ENCODE results near the gene ARHGEF2. TPM values are rescaled to one million over a fixed set of nuclear protein-coding genes. Genes with fewer than 3 reads are reported as not detected.

Gene ARHGEF2
- polyA plus RNA-seq, 3 donors = 15.4 to 271 (median 18.6) TPM

DNA sequence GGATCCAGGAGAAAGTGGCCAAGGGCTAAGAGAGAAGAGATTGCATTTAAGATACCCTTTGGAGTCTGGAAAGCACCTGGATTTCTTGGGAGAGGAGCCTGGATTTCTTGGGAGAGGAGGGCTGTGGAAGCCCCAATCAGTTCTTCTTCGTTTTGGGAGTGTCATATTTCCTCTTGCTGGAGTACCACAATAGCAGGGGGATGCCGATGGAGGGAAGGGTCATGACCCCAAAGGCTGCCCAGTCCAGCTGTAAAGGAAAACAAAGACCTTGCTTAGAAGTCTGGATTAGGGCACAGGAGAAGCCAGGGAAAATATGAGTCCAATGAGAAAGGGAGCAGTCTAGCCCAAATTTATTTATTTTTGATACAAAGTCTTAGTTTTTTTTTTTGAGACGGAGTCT lies 31.1 kb upstream of the ARHGEF2 start:
- peaks cover 63 to 70% of the 10 kb centered on the region in 2 donors for H3K36me3 ChIP-seq (replicated peaks in 1 of 2; ENCODE audit: control insufficient read depth in 1 of 2, insufficient read depth in 2 of 2, low read length in 2 of 2)

DNA sequence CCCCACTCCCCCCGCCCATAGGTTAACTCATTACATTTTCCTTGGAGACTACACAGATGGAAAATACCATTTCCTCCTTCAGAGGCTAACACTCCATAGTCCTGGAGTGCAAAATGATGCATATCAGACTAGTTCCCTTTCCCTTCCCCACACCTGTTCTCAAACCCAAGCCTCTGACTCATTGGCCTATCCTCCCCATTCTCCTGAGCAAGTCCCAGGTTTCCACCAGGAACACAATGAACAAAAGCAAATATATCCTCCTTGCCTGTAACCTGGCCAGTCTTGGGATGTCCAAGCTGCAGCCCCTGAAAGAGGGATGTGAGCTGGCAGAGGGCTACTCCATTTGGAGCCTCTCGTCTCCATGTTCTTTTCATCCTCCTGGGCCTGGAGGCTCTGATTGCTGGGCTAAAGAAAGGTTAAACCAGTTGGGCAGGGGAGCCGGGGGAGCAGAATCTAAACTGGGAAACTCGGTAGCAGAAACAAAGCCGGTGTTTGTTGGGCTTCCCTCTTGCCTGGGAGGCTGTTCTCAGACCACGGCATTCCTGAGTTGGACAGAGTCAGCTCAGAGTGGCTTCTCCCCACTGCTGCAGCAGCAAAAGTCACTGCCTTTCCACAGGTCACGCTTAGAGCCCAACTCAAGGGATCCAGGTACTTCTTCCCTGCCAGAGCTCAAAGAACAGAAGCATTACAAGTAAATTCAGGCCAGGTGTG lies 28.5 kb upstream of the ARHGEF2 start:
- Mint-ChIP-seq H3K4me1 (peaks cover 5% of the 10 kb centered on the region), H3K36me3 (peaks cover 41 to 55% of the 10 kb centered on the region in 2 donors), H3K9me3 (no peaks in the 10 kb centered on the region), H3K27ac (peak overlapping the region in 4 of 7 donors; percentile 42 to 73 (median 65)), H3K27me3 (ENCODE audit: low read depth in 3 of 3) (peaks cover 0 to 1% (median 0%) of the 10 kb centered on the region in 3 donors), H3K4me3 (no peak overlapping the region)
- no peak for DNase-seq
- Histone ChIP-seq H3K27me3 (ENCODE audit: control insufficient read depth in 2 of 2, insufficient read depth in 2 of 2, low read length in 2 of 2) (no peaks in the 10 kb centered on the region), H4K20me1 (ENCODE audit: insufficient read depth, low read length) (peaks cover 28% of the 10 kb centered on the region), H2AFZ (ENCODE audit: insufficient read depth, low read depth, low read length, poor library complexity, severe bottlenecking) (no peak overlapping the region), H3K4me2 (replicated peaks; ENCODE audit: extremely low read depth, low read length, poor library complexity, severe bottlenecking) (no peak overlapping the region), H3K9ac (ENCODE audit: insufficient read depth, low read length, poor library complexity, severe bottlenecking) (no peak overlapping the region), H3K4me1 (ENCODE audit: control insufficient read depth in 1 of 2, insufficient read depth in 2 of 2, low read length in 2 of 2) (peaks cover 2 to 6% of the 10 kb centered on the region in 2 donors), H3K36me3 (replicated peaks in 1 of 2; ENCODE audit: control insufficient read depth in 1 of 2, insufficient read depth in 2 of 2, low read length in 2 of 2) (peaks cover 41 to 44% of the 10 kb centered on the region in 2 donors), H3K27ac (ENCODE audit: low read depth in 1 of 2, low read length in 2 of 2) (no peak overlapping the region), H3K4me3 (replicated peaks in 1 of 3; ENCODE audit: low read depth in 2 of 3, low read length in 3 of 3) (no peak overlapping the region), H3K9me3 (replicated peaks in 1 of 2; ENCODE audit: control insufficient read depth in 1 of 2, insufficient read depth in 1 of 2, low read length in 2 of 2) (no peaks in the 10 kb centered on the region), H3K79me2 (ENCODE audit: insufficient read depth, low read length) (no peaks in the 10 kb centered on the region)
- TF ChIP-seq, protein P1, sequence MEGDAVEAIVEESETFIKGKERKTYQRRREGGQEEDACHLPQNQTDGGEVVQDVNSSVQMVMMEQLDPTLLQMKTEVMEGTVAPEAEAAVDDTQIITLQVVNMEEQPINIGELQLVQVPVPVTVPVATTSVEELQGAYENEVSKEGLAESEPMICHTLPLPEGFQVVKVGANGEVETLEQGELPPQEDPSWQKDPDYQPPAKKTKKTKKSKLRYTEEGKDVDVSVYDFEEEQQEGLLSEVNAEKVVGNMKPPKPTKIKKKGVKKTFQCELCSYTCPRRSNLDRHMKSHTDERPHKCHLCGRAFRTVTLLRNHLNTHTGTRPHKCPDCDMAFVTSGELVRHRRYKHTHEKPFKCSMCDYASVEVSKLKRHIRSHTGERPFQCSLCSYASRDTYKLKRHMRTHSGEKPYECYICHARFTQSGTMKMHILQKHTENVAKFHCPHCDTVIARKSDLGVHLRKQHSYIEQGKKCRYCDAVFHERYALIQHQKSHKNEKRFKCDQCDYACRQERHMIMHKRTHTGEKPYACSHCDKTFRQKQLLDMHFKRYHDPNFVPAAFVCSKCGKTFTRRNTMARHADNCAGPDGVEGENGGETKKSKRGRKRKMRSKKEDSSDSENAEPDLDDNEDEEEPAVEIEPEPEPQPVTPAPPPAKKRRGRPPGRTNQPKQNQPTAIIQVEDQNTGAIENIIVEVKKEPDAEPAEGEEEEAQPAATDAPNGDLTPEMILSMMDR (IDR thresholded peaks at IDR 0.05) = no peak
- intact Hi-C loops (cut with micrococcal nuclease) = loop anchor here in 1 of 2 donors (10.0 kb wide), 1 partner anchor 58 kb away; the partner anchor contains the start of gene RAB25
- 95% methylated on average over 6 of the region's 7 CpGs for WGBS (ENCODE audit: insufficient coverage)

More for the DNA sequence above, 31.1 kb upstream of the ARHGEF2 start:
- H3K9me3 ChIP-seq (replicated peaks in 1 of 2; ENCODE audit: control insufficient read depth in 1 of 2, insufficient read depth in 1 of 2, low read length in 2 of 2) = no peaks in the 10 kb centered on the region
- no peak overlapping the region for H2AFZ ChIP-seq (ENCODE audit: insufficient read depth, low read depth, low read length, poor library complexity, severe bottlenecking)
- no peak overlapping the region for H3K4me3 ChIP-seq (replicated peaks in 1 of 3; ENCODE audit: low read depth in 2 of 3, low read length in 3 of 3)
- H3K4me1 Mint-ChIP-seq = no peaks in the 10 kb centered on the region
- DNase-seq = no peak
- H3K79me2 ChIP-seq (ENCODE audit: insufficient read depth, low read length) = peaks cover 10% of the 10 kb centered on the region
- H3K27ac Mint-ChIP-seq = peak overlapping the region in 3 of 7 donors; percentile 25 to 58 (median 45)
- WGBS (ENCODE audit: insufficient coverage) = 83% methylated on average over 2 of the region's 3 CpGs
- no peak overlapping the region for H3K4me3 Mint-ChIP-seq
- H3K36me3 Mint-ChIP-seq = peaks cover 64 to 80% of the 10 kb centered on the region in 2 donors
- no peak overlapping the region for H3K4me2 ChIP-seq (replicated peaks; ENCODE audit: extremely low read depth, low read length, poor library complexity, severe bottlenecking)
- H3K9ac ChIP-seq (ENCODE audit: insufficient read depth, low read length, poor library complexity, severe bottlenecking) = no peak overlapping the region
- intact Hi-C loops (cut with micrococcal nuclease) = loop anchor here in 1 of 2 donors (10.0 kb wide), 1 partner anchor 55 kb away; the partner anchor contains the start of gene RAB25
- H3K27ac ChIP-seq (ENCODE audit: low read depth in 1 of 2, low read length in 2 of 2) = peak overlapping the region in 1 of 2 donors; percentile 0
- no peaks in the 10 kb centered on the region for H3K27me3 ChIP-seq (ENCODE audit: control insufficient read depth in 2 of 2, insufficient read depth in 2 of 2, low read length in 2 of 2)
- H3K27me3 Mint-ChIP-seq (ENCODE audit: low read depth in 3 of 3) = no peaks in the 10 kb centered on the region
- H3K4me1 ChIP-seq (ENCODE audit: control insufficient read depth in 1 of 2, insufficient read depth in 2 of 2, low read length in 2 of 2) = no peaks in the 10 kb centered on the region
- H4K20me1 ChIP-seq (ENCODE audit: insufficient read depth, low read length) = peaks cover 53% of the 10 kb centered on the region
- H3K9me3 Mint-ChIP-seq = no peaks in the 10 kb centered on the region
- TF ChIP-seq, protein P1 (IDR thresholded peaks at IDR 0.05) = no peak
